Islet of Langerhans (tissue), 1 donor: ENCODE measurements around the gene GP9.
"Not testable (repeated sequence)": the region's sequence is repeated elsewhere in the genome, so short reads cannot be mapped to it uniquely, and the experiment has no call there.

Experiments used
- FAIRE-seq: peaks from one replicate; lab custom pipeline; 2011; peaks lifted over from hg19 to GRCh38; lab: Jason Lieb, UNC

The GP9 gene

GRCh38 chr3:129050556-129051295 lies 9.9 kb upstream of the GP9 start:
- no peak for FAIRE-seq

- no peak for FAIRE-seq
Observed at GRCh38 chr3:129051871-129052340, 8.7 kb upstream of the GP9 start.

DNA sequence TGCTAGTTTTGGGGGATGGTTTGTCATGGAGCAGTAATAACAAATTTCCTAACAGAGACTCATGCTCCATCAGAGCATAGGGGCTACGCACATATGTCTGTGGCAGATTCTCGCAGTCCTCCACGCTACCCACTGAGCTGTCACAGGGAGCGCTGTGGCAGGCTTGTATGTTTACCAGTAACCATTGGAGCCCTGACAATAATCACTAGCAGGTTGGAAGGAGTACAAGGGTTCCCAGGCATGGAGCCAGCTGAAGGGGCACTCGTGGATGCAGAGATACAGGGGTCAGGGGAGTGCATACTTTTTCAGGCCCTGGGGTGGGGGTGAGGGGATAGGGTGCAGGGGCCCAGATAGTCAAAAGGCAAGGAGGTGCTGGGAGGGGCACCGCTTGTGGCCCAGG lies 7.9 kb upstream of the GP9 start:
- FAIRE-seq = no peak

DNA sequence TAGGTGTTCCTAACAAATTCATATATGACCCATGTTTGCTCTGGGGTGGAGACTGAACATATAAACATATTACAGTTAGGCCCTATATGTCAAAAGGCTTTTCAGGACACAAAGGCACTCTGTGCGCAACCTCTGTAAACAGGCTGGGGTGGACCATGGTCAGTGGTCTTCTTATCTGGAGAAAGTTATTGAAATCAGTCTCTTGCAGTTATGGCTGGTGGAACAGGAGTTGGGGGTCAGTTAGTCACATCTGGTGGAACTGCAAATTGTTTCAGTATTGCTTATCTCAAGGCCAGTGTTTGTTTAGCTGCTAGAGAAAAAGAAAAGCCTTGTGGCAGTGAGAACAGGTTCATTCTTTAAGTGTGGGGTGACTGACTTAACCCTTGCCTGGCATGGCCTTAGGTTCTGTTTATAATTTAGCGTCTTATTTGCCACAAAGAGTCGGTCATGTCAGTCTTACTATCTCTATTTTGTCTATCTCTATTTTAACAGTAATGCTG lies 5.9 kb upstream of the GP9 start:
- FAIRE-seq = no peak

GRCh38 chr3:129056451-129057173 lies 4.0 kb upstream of the GP9 start:
- no peak for FAIRE-seq

DNA sequence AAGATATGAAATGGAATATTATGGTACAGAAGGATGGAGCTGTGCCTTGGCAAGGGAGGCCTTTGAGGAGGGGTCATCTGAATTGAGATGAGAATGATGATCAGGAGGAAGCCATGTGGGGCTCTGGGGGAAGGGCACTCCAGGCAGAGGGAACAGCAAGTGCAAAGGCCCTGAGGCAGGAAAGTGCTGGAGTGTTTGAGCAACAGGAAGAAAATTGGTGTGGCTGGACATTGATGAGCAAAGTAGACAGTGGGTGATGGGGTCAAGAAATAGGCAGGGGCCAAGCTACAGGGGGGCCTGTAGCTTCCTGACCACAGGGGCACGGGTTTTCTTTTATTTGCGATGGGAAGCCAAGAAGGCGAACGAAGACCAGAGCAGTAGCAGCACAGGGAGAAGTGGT lies 3.3 kb upstream of the GP9 start:
- FAIRE-seq = no peak

DNA sequence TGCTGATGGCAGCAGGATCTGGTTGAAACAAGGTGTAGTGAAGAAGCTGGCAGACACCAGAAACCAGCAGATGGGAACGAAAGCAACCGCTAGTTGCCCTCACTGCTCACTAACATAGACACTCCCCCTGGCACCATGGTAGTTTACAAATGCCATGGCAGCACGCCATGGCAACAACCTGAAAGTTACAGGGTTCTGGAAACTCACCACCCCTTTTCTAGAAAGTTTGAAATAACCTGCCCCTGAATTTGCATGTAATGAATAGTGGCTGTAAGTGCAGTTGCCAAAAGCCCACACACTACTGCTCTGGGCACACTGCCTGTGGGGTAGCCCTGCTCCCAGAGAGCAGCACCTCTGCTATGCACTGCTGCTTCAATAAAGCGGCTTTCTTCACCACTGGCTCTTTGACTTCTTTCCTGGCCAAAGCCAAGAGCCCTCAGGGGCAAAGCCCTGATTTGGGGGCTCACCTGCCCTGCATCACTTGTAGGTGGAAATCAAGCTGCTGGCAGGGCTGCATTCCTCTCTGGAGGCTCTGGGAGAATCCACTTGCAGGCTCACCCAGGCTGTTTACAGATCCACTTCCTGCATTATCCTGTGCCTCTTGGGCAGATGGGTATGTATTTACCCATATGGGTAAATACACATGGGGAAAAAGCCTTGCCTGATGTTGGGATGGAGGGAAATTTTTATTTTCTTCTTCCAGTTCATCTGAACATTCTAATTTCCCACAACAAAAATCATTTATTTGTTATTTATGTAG lies 2.0 kb upstream of the GP9 start:
- FAIRE-seq = no peak

DNA sequence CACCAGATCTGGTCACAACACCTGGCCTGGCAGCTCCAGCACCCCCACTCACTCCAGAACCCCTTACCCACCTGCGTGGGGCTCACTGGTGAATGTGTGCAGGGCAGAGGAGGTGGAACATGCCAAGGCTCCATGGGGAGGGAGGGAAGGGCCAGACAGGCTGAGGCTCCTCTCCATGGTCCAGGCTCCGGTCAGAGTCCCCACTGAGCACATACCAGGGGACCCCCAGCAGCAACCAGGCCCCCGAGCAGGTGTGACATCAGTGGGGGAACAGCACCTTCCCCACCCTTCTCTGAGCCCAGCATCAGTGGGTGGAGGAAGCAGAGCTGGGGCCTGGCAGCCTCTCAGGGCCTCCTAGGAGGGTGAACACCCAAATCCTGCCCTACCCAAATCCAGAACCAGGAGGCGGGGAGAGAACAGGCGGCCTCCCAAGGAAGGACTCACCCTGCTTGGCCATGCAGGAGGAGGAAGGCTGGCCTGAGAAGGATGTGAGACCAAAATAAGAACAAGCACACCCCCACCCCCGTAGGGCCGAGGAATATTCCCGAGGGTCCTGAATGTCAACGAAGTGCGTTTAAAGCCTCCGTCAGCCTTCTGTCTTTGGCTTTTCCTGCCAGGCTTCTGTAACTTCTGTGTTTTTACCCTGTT lies 1.1 kb upstream of the GP9 start:
- no peak for FAIRE-seq

DNA sequence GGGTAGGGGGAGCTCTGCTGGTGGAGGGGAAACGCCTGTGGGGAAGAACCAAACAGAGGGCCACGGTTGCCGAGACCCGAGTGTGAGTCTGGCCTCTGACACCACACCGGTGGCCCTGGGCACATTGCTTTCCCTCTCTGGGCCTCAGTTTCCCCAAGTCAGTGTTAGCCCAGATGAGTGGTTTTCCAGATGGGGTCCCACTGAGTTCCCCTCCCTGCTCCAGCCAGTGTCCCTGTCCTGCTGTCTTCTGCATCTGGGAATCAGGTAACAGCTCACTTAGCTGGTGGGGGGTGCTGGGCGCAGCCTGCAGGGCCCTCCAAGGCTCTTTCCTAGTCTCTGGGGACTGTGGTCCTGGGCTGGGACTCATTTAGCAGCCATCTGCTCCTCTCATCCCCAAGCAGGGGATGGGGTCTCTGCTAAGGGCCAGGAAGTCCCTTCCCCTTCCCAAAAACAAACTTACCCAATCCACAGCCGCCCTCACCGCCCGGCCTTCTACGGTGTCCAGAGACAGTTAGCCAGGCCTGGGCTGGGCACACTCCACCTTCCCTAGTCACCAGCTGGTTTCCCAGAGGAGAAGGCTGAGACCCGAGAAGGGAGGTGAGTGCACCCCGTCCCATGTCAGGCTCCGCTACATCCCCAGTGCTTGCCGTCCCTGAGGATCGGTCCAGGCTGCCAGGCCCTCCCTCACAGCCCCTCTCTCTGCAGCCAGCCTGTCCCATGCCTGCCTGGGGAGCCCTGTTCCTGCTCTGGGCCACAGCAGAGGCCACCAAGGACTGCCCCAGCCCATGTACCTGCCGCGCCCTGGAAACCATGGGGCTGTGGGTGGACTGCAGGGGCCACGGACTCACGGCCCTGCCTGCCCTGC lies 676 bp downstream of the GP9 start:
- FAIRE-seq = no peak

DNA sequence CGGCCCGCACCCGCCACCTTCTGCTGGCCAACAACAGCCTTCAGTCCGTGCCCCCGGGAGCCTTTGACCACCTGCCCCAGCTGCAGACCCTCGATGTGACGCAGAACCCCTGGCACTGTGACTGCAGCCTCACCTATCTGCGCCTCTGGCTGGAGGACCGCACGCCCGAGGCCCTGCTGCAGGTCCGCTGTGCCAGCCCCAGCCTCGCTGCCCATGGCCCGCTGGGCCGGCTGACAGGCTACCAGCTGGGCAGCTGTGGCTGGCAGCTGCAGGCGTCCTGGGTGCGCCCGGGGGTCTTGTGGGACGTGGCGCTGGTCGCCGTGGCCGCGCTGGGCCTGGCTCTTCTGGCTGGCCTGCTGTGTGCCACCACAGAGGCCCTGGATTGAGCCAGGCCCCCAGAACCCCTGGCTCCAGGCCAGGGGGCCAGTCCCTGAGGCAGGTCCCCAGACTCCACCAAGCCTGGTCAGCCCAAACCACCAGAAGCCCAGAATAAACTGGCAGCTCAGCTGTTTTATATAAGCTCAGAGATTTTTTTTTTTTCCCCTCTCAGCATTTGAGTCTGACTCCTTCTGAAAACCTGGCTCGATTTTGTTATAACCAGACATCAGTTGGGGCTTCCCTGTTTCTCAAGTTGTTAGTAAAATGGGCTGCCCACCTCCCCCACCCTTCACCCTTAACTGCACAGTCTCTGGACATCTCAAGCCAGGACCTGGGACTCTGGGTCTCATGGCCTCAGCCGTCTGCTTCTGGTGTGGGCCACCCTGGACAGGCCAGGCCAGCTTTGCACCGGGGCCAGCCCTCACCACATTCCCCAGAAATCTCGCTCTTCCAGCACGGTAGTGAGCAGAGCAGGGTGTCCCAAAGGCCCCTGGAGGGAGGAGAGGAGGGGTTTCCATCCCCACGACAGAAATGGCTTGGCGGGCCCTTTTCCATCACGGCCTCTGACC lies 1.6 kb downstream of the GP9 start:
- no peak for FAIRE-seq

GRCh38 chr3:129063091-129063640 lies 2.6 kb downstream of the GP9 start:
- no peak for FAIRE-seq

GRCh38 chr3:129063841-129064482 lies 3.4 kb downstream of the GP9 start:
- FAIRE-seq = no peak

- FAIRE-seq = no peak
Observed at GRCh38 chr3:129065016-129065719, 4.6 kb downstream of the GP9 start.

- no peak for FAIRE-seq
Observed at GRCh38 chr3:129065720-129066073, 5.1 kb downstream of the GP9 start.

GRCh38 chr3:129067719-129068118 lies 7.1 kb downstream of the GP9 start:
- FAIRE-seq = not testable (repeated sequence)

DNA sequence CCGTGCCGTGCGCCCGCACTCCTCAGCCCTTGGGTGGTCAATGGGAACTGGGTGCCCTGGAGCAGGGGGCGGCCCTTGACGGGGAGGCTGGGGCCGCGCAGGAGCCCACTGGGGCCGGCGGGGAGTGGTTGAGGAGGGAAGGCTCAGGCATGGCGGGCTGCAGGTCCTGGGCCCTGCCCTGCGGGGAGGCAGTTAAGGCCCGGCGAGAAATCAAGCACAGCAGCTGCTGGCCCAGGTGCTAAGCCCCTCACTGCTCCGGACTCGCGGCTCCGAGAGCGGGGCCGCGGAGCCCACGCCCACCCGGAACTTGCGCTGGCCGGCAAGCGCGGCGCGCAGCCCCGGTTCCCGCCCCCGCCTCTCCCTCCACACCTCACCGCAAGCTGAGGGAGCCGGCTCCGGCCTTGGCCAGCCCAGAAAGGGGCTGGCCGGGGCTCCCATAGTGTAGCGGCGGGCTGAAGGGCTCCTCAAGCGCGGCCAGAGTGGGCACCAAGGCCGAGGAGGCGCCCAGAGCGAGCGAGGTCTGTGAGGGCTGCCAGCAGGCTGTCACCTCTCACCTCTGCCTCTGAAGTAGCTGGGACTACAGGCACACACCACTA lies 7.8 kb downstream of the GP9 start:
- no peak for FAIRE-seq

DNA sequence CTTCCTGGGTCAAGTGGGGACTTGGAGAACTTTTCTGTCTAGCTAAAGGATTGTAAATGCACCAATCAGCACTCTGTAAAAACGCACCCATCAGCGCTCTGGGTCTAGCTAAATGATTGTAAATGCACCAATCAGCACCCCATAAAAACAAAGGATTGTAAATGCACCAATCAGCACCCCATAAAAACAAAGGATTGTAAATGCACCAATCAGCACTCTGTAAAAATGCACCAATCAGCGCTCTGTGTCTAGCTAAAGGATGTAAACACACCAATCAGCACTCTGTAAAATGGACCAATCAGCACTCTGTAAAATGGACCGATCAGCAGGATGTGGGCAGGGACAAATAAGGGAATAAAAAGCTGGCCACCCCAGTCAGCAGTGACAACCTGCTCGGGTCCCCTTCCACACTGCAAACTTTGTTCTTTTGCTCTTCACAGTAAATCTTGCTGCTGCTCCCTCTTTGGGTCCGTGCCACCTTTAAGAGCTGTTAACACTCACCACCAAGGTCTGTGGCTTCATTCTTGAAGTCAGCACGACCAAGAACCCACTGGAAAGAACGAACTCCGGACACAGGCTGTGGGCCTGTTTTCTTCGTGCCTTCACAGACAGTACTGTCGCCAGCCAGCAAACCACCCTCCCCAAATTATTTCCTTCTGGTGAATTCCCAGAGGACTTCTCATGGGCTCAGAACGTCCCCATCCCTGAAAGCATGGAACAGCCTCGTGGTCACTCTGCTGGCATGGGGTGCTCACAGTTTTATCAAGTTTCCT lies 8.9 kb downstream of the GP9 start:
- not testable (repeated sequence) for FAIRE-seq
